Fibroblast of pulmonary artery (primary cell): ENCODE results near the gene SLC8A1.

ENCODE experiments used
- DNase-seq: peaks from one replicate; pipeline ENCODE4 v3.0.0-alpha.2; 2010; ENCODE audit warnings: low read depth
- H3K4me3 ChIP-seq: replicated peaks from 2 replicates; pipeline ENCODE4 v1.5.1; 2011; ENCODE audit warnings: low read depth, mild to moderate bottlenecking, control low read depth, low read length, moderate library complexity
- TF ChIP-seq, protein P1 (sequence below): IDR thresholded peaks from 2 replicates; pipeline ENCODE4 v1.5.1; 2011; ENCODE audit warnings: mild to moderate bottlenecking, control low read depth, low read length, inconsistent platforms; ENCODE audit errors: missing control alignments

The SLC8A1 gene

DNA sequence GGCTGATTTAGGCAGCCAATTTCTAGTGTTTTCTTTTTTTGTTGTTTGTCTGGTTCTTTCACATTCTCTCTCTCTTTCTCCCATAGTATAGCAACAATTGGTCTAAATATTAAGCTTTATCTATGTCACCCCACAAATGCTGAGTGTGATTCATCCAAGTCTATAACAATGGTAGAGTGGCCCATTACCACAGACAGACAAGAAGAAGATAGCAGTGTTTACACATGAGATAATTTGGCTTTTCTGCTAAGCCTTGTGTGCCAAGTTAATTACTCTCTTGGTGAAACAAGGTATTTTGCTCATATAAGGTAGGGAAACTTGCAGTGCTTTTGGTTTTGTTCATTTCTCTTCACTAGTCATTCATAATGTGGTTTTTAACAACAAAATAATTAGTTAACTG is 166.5 kb downstream of the SLC8A1 start:
- TF ChIP-seq, protein P1, sequence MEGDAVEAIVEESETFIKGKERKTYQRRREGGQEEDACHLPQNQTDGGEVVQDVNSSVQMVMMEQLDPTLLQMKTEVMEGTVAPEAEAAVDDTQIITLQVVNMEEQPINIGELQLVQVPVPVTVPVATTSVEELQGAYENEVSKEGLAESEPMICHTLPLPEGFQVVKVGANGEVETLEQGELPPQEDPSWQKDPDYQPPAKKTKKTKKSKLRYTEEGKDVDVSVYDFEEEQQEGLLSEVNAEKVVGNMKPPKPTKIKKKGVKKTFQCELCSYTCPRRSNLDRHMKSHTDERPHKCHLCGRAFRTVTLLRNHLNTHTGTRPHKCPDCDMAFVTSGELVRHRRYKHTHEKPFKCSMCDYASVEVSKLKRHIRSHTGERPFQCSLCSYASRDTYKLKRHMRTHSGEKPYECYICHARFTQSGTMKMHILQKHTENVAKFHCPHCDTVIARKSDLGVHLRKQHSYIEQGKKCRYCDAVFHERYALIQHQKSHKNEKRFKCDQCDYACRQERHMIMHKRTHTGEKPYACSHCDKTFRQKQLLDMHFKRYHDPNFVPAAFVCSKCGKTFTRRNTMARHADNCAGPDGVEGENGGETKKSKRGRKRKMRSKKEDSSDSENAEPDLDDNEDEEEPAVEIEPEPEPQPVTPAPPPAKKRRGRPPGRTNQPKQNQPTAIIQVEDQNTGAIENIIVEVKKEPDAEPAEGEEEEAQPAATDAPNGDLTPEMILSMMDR = no peak
- no peak overlapping the region for H3K4me3 ChIP-seq
- DNase-seq = peak; percentile 16

DNA sequence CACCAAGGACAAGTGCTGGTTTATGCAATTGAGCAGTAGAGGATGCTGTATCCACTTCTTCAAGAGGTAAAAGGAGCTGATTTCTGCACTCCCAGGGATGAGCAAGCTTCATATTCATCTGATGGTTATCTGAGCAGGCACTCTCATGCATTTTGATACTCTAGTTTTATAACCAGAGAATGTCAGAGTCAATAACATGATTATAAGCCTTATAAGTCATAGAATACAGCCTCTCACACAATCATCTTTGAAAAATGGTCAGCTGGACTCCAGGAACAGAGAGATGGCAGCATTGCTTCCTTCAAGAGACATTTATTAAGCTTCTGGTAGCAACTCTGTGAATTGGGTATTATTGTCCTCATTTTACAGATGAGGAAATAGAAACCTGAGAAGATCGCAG is 167.1 kb downstream of the SLC8A1 start:
- peak; percentile 26 for DNase-seq
- TF ChIP-seq, protein P1 = peak; percentile 4
- no peak overlapping the region for H3K4me3 ChIP-seq

DNA sequence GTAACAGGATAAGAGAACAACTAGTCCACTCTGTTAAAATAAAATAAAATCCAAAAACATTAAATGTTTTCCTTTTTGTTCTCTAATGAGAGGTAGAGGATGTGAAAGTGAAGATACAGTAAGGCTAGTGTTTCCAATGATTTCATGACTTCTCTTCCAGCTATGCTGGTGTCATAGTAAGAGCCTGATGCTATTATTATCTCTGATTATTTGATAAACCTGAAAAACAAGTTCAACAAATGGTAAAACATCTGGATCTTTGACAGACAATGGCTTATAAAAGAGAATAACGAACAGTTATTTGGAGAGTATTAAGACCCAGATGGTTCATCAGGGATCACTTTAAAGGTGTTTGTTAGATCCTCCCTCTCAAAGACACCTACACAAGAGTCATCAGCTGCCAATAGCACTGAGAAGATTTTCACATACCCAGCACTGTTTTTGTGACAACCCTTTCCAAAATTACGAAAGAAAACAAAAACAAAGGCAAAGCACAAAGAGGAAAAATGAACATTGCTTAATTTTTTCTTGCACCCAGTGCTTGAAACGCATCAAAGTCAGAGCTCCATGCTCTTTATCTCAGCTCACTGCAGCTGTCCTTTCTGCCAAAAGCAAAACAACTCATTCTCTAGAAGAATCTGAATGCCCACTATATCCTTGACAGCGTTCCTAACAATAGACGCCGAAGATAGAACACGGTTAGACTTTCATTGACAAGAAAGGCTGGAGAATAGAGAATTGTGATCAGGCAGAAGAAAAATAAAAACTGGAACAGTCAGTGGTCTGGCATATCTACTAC is 168.6 kb downstream of the SLC8A1 start:
- H3K4me3 ChIP-seq = no peak overlapping the region
- no peak for DNase-seq
- TF ChIP-seq, protein P1 = no peak

DNA sequence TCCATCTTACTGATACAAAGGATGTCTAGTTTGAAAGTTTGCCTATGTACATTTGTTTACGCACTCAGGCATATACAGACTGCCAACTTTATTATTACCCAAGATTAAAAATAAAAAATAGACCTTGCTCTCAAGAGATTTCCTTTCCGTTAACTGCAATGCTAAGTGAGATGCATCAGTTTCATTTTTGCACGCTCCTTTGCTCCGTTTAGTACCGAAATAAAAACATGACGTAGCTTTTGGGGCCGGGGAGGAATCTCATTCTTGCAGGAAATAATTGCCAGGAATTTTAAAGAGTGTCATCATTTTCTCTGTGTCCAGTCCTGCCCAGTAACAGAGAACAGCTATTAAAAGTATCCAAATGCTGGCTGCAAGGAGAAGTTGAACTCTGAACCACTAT is 169.5 kb downstream of the SLC8A1 start:
- H3K4me3 ChIP-seq = peak overlapping the region; percentile 4
- peak; percentile 39 for DNase-seq
- TF ChIP-seq, protein P1 = no peak

DNA sequence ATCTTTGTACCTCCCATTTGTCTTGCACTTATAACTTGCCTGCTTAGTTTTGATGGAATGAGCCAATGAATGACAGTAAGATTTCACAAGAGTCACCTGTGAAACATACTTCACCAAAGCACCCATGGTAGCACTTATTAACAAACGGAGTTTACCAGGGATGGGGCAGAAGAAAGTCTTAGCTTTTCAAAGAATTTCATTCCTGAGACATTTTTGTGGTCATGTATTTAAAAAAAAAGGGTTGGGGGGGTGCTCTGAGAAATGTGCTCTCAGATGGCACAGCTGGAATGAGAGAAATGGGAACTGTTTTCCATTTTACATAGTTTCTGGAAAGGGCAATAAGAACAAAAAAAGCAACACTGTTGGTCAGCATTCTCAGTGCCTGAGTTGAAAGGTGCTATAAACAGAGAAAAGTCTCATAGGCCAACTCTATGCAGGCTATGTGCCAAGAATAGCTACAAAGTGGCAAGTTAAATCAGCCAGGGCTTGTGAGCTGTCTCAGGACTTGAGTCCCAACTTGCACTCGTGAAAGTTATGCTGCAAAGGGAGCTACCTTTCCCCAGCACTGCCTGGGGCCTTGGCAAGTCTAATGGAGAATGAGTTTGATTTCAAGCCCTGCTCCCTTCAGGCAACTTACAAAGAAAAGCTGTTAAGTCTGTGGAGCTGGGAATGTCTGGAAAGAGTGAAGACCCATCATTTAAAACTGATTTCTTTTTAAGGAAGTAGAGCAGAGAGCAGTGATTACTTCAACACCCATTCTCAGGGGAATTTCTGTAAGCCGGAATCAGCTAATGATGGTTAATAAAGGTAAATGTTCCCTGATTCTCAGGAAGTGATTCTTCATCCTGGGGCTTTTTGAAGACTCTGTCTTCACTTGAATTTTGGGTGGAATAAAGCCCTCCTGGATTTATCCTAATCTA is 170.6 kb downstream of the SLC8A1 start:
- H3K4me3 ChIP-seq = no peak overlapping the region
- DNase-seq = peak; percentile 64
- TF ChIP-seq, protein P1 = no peak

DNA sequence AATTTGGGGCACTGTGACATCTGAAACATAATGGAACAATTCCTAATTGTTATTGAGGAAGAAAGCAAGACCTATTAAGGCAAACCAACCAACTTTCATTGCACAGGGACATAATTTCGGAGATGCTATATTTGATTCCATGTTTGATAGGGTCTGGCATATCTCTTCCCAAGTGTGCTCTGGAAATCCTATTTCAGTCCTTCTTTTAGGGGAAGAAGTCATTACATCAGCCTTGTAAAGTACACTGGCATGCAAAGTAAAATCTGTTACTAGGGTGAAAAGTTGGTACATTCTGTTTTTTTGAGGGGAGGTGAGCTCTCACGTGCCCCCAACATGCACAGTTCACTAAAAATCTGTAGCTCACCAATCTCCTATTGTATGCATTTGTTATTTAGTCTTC is 172.4 kb downstream of the SLC8A1 start:
- TF ChIP-seq, protein P1 = no peak
- H3K4me3 ChIP-seq = no peak overlapping the region
- no peak for DNase-seq
